8988T (cell line): ENCODE measurements around the gene TBC1D16.

Source experiments
- DNase-seq: peaks from one replicate; pipeline ENCODE4 v3.0.0; 2011

The TBC1D16 gene

GRCh38 chr17:79936641-79937381, 98.9 kb downstream of the TBC1D16 start:
- DNase-seq, result no peak

DNA sequence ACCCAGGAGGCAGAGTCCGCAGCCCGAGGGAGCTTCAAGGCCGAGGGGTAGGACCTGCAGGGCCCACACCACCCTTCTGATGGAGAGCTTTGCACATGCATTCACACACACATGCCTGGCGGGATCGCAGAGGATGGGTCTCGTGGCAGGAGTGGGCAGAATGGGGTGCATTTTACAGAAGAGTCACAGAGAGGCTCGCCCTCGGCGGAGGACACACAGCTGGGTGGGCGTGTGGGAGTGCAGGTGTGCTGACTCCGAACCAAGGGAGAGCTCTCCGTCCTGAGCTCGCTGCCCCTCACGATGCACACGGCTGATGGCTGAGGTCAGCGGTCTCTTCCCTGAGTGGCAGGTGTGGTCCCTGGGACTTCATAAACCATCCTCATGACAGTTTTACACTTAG, 99.6 kb downstream of the TBC1D16 start:
- no peak for DNase-seq

- DNase-seq, result no peak
These were observed 100.3 kb downstream of the TBC1D16 start for GRCh38 chr17:79935197-79935885.

- no peak for DNase-seq
These were observed 101.1 kb downstream of the TBC1D16 start for GRCh38 chr17:79934653-79934970.

- peak; percentile 63 for DNase-seq
These were observed 101.6 kb downstream of the TBC1D16 start for GRCh38 chr17:79933863-79934652.

- DNase-seq, result no peak
These were observed 103.0 kb downstream of the TBC1D16 start for GRCh38 chr17:79932451-79933306.

GRCh38 chr17:79931817-79932309, 103.8 kb downstream of the TBC1D16 start:
- no peak for DNase-seq

DNA sequence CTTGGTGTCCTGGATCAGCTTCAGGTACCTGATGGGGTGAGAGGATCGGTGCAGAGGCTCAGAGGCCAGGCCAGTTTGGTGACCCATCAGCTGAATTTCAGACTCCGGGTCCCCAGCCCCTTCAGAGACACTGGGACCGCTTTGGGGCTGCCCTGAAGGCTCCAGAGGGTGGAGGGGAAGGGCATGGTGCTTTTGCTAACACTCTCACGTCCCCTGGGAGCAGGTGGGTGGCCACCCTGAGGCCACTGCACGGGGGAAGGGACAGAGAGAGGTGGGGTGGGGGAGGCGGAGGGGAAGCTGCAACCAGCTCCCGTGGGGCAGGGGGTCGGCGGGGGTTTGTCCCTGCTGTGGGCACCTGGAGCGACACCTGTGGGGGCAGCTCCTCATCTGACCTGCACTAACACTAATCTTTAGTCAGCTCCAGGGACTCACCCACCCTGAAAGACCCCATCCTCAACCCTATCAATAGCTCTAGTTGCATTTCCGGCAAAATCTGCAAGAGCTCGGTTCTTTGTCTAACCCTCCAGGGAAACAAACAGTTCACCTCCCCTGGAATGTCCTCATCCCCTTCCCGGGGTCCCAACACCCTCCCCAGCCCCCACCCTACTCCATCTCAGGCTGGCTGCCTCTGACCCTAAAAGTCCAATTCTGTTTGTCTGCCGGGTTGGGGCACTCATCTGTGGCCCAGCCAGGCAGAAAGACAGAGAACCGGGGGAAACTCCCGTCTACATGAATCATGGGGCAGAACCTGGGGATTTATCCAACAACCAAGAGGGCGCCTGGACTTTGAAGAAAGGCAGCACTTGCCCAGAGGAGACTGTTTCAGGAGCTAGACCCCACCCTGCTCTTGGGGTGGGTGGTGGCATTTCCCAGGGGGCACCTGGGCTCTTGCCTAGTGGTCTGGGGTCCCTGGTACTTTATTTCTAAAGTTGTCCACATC, 104.5 kb downstream of the TBC1D16 start:
- DNase-seq, result no peak

DNA sequence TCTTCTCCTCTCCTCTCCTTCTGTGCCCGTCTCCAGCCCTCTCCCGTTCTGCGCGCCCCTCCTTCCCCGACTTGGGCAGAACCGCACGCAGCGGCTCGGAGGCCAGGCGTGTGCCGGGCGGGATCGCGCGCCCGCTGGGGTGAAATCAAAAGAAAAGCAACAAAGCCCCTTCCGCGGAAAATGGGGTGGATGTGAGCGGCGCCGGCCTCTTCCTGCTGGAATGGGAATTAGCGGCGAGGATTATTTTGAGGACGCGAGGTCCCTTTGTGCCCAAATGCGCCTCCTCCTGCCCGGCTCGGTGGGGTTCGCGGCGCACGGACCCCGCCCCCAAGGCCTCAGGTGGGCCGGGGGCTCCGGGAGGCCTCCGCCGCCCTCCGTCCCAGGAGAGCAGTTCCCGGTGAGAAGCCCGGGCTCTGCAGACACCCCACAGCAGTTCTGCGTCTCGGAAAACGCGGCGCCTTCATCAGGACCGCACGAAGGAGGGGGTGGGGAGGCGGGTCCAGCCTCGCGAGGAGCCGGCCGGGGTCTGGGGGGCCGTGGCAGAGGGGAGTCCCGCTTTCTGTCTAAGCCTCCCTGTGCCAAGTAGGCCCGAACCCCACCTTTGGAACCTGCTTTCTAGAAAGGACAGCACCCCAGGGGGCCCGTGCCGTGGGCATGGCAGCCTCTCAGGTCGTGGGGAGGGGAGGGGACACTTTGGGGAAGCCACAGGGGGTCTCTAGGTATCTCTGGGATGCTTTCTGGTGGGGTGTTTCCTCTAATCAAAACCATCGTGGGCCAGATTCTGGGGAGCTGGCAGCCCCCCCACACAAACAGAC, 105.4 kb downstream of the TBC1D16 start:
- DNase-seq, result no peak

DNA sequence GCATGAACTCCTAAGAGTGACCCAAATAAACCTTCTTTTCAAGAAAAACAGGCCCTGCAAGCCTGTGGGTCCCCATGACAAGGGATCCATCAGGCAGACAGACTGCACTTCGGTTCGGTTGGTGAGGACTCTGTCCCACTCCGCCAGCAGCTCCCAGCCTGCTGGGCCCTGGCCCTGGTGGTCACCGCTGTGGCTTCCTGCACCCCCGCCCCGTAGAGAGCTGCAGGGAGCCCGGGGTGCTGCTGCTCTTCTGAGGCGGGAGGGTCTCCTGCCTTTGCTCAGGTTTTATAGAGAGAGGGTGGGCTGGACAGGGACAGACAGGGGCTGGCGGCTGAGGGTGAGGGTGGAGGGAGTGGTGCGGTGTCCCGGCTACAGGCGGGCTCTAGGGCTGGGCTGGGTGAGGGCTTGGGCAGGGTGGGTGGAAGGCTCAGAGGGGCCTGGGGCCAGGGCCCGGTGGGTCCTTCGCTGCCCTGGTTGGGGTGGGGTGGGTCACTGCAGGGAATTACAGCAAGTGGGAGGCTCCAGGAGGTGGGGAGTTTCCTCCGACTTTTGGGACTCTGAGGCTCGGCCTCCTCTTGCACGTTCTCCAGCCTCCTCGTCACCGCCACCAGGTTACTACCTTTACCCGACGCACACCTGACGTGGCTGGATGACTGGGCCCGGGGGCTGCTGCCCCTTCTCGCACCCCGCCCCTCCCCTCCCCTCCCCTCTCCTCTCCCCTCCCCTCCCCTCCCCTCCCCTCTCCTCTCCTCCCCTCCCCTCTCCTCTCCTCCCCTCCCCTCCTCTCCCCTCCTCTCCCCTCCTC, 106.2 kb downstream of the TBC1D16 start:
- DNase-seq, result no peak

GRCh38 chr17:79928502-79929256, 107.0 kb downstream of the TBC1D16 start:
- DNase-seq, result no peak

DNA sequence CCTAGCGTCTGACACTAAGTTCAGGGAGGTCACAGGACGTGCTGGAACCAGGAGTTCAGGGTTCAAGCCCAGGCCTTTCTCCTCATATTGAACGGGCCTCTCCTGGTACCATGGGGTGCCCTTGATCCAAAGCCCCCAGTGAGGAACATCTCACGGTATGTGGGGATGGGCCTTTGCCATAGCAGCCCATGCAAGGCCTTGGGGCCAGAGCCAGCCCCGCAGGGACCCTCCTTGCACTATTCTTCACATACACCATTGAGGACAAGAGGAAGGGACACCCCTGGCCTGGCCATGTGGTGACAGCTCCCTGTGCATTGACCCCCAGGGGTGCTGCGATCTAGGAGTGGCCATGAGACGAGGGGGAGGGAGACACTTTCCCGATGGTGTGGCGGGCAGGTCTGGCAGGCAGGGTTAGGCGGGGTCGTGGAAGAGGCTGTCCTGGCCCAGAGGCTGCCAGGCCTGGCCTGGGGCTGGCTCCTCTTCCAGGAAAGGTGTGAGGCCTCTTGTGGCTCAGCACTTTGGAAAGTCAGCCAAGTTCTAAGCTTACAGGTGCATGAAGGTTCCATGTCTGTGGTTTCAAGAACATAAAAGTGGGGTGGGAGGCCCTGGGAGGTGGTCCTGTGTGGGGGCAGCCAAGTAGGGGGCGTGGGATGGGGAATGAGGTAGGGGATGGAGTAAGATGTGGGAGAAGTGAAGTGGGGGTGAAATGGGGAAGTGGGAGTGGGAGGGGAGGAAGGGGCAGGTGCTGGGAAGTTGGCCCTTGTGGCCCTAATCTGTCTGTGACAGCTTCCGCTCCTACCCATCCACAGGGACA, 107.8 kb downstream of the TBC1D16 start:
- DNase-seq, result no peak

DNA sequence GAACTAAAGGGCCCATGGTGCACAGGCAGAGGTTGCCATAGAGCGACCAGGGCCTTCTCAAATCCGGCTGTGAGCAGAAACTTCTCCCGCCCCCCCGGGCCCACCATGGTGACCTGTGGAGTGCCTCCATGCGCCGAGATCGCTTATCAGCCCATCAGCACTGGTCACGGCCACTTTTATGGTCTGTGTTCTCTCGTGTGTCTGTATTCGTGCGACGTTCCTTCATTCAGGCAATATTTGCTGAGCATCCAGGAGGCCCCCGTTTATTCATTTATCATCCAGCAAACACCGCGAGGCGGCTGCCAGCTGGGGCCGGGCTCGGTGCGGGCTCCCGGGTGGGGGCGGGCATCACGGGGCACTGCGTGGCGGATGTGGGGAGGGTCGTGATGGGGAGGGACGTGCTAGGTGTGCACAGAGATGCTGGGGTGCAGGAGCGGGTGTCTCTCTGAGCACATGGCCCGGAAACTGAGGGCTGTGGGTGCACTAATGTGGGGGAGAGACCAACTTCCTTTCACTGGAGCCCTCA, 108.5 kb downstream of the TBC1D16 start:
- no peak for DNase-seq

DNA sequence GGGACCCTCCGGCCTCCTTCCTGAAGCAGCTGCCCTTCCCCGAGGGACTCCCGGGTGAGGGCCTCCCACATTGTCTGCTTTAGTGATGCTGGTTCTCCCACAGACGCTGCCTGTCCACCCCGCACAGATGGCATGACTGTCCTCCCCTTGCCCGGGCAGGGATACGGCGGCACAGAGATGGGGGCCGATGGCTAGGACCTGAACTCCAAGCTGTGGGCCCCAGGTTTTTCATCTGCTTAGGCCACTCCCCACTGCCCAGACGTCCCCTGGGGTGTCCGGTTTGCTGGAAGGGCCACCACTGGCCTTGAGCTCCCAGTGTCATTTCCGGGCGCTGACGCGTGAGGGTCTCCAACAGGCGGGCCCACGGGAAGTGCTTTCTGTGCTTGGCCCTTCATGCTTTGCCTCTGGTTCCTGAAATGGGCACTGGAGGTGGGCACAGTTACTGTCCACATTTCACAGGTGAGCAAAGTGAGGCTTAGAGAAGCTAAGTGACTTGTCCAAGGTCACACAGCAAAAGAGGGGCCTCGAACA, 109.0 kb downstream of the TBC1D16 start:
- DNase-seq, result no peak

DNA sequence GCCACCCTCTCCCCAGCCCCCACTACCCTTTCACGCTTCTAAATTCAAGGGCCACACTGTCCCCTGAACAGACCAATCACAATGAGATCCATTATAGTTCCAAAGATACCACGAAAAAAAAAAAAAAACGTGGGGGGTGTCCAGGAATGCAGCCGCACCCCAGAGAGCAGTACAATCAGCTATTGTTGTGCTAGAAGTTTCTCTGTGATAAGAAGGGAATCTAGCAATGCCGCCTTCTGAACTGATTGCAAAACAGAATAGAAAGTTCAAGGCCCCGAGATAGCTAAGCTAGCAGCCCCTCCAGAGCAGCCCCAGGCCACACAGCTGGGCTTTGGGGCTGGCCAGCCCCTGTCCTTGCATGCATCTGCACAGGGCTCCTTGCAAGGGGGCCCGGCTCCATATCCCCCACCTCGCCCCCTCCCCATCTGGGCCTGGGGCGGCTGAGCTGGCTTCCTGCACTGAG, 109.5 kb downstream of the TBC1D16 start:
- no peak for DNase-seq

DNA sequence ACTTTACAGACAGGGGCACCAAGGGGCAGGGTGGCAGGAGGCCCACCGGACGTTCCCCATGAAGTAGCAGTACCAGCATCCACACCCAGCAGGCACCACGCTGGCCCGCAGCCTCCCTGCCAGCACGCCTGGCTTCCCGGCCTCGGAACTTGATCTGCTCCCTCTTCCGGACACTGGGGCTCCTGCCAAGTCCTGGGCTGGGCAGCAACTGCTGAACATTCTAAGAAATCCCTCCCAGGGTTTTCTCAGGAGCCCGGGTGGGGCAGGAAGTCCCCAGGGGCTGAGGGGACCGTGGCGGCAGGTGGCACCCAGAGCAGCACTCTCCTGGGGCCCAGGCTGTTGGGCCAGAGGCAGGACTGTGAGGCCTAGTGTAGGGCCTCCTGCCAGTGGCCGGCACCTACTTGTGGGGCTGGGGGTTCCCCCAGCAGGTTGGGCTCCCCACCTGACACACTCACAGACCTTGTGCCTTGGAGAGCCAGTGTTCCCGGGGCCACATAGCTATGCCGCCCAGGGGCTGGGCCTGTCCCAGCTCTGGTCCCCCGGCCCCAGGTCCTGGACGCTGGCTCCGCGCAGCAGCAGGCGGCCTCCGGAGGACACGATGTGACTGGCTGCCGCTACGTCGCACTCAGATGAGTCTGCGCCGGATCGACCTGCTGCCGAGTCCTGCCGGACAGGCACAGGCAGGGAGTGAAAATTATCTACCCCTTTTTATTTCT, 110.3 kb downstream of the TBC1D16 start:
- peak; percentile 74 for DNase-seq

DNA sequence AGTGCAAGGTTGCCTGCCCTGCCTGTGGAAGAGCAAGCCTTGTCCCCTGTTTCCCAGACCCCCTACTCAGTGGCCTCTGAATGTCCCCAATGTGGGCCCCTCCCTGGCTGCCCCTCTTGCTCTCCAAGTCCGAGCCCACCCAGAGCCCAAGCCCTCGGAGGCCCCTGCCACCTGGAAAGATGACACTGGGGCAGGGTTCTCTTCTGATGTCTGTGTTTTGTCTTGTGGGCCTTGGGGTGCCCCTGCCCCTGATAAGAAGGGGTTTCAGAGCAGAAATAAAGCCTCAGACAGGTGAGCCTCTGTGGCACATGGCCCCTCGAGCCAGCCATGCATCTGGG, 111.1 kb downstream of the TBC1D16 start:
- no peak for DNase-seq
